ENCODE results near the gene ZNF573.
"Not testable (repeated sequence)": the region's sequence is repeated elsewhere in the genome, so short reads cannot be mapped to it uniquely, and the experiment has no call there.

The ZNF573 gene

GRCh38 chr19:37763488-37763887, 15.9 kb downstream of the ZNF573 start:
- Histone ChIP-seq H3K9me3 (peaks cover 28% of the 10 kb centered on the region; the same call in 1 of the 2 replicates), H3K4me2 (no peak overlapping the region), H3K27me3 (no peaks in the 10 kb centered on the region), H3K4me1 (no peaks in the 10 kb centered on the region), H4K20me1 (no peaks in the 10 kb centered on the region), H3K9ac (no peak overlapping the region), H3K27ac (no peak overlapping the region), H3K36me3 (peaks cover 87% of the 10 kb centered on the region), H3K4me3 (no peak overlapping the region)
- TF ChIP-seq Cebpa-rat (IDR thresholded peaks at IDR 0.05) = no peak

GRCh38 chr19:37757683-37758082, 21.7 kb downstream of the ZNF573 start:
- Histone ChIP-seq H3K9me3 (peaks cover 17% of the 10 kb centered on the region), H3K36me3 (peaks cover 56% of the 10 kb centered on the region)
- not testable (repeated sequence) for H3K4me2 ChIP-seq

GRCh38 chr19:37738371-37738770, 41.0 kb downstream of the ZNF573 start:
- H4K20me1 ChIP-seq = no peaks in the 10 kb centered on the region
- H3K4me3 ChIP-seq = no peak overlapping the region
- no peak overlapping the region for H3K9ac ChIP-seq
- H3K9me3 ChIP-seq = peaks cover 97% of the 10 kb centered on the region
- no peaks in the 10 kb centered on the region for H3K4me1 ChIP-seq
- H3K4me2 ChIP-seq = no peak overlapping the region
- no peak for TF ChIP-seq Cebpa-rat (IDR thresholded peaks at IDR 0.05)
- H3K36me3 ChIP-seq = peaks cover 94% of the 10 kb centered on the region
- H3K27me3 ChIP-seq = no peaks in the 10 kb centered on the region
- no peak overlapping the region for H3K27ac ChIP-seq

More at GRCh38 chr19:37757683-37758082, 21.7 kb downstream of the ZNF573 start:
- H3K4me3 ChIP-seq, H4K20me1 ChIP-seq, H3K4me1 ChIP-seq, H3K27ac ChIP-seq, H3K9ac ChIP-seq, H3K27me3 ChIP-seq: not testable (repeated sequence)

- H3K36me3 ChIP-seq = peaks cover 5% of the 10 kb centered on the region; the same call in 1 of the 2 replicates
- H3K4me3 ChIP-seq = no peak overlapping the region
- TF ChIP-seq Cebpa-rat (IDR thresholded peaks at IDR 0.05) = no peak
- H3K27me3 ChIP-seq = no peaks in the 10 kb centered on the region
- H3K4me2 ChIP-seq = no peak overlapping the region
- no peaks in the 10 kb centered on the region for H3K9me3 ChIP-seq
- no peak overlapping the region for H3K9ac ChIP-seq
- no peaks in the 10 kb centered on the region for H4K20me1 ChIP-seq
- no peak overlapping the region for H3K27ac ChIP-seq
- no peaks in the 10 kb centered on the region for H3K4me1 ChIP-seq
These were observed 54.2 kb downstream of the ZNF573 start for GRCh38 chr19:37725181-37725580.

- Histone ChIP-seq H3K9me3 (peaks cover 18% of the 10 kb centered on the region), H3K4me2 (peak overlapping the region; percentile 90), H3K27me3 (no peaks in the 10 kb centered on the region), H4K20me1 (no peaks in the 10 kb centered on the region), H3K4me3 (peak overlapping the region; percentile 91), H3K9ac (no peak overlapping the region), H3K36me3 (peaks cover 17% of the 10 kb centered on the region), H3K4me1 (peaks cover 11% of the 10 kb centered on the region), H3K27ac (peak overlapping the region; percentile 80; the same call in 1 of the 2 replicates)
- TF ChIP-seq Cebpa-rat (IDR thresholded peaks at IDR 0.05) = no peak
These were observed 59.5 kb downstream of the ZNF573 start for GRCh38 chr19:37719927-37720265.

- H3K27ac ChIP-seq = peak within 1 kb of the TSS; percentile 80
- H3K4me3 ChIP-seq = peak within 1 kb of the TSS; percentile 91
- peaks cover 24% of the 10 kb centered on the region for H3K9me3 ChIP-seq
- H4K20me1 ChIP-seq = no peaks in the 10 kb centered on the region
- peaks cover 11% of the 10 kb centered on the region for H3K4me1 ChIP-seq
- peak within 1 kb of the TSS; percentile 90 for H3K4me2 ChIP-seq
- no peaks in the 10 kb centered on the region for H3K27me3 ChIP-seq
- no peak for TF ChIP-seq Cebpa-rat (IDR thresholded peaks at IDR 0.05)
- H3K9ac ChIP-seq = peak within 1 kb of the TSS; percentile 87
- H3K36me3 ChIP-seq = peaks cover 23% of the 10 kb centered on the region
These were observed 60.1 kb downstream of the ZNF573 start, which contains the start of gene ZNF607 for GRCh38 chr19:37719111-37719926. Gene ZNF607, minus strand, starts transcription at chr19:37719761. Its CDS starts 8,143 bp downstream, at chr19:37711618.

GRCh38 chr19:37718304-37718703, 61.1 kb downstream of the ZNF573 start:
- peak overlapping the region; percentile 91 for H3K4me3 ChIP-seq
- peaks cover 34% of the 10 kb centered on the region for H3K9me3 ChIP-seq
- peaks cover 33% of the 10 kb centered on the region for H3K36me3 ChIP-seq
- H3K27ac ChIP-seq = no peak overlapping the region
- no peaks in the 10 kb centered on the region for H4K20me1 ChIP-seq
- peak overlapping the region; percentile 87 for H3K9ac ChIP-seq
- H3K4me1 ChIP-seq = peaks cover 11% of the 10 kb centered on the region
- no peaks in the 10 kb centered on the region for H3K27me3 ChIP-seq
- TF ChIP-seq Cebpa-rat (IDR thresholded peaks at IDR 0.05) = no peak
- H3K4me2 ChIP-seq = peak overlapping the region; percentile 90

- Histone ChIP-seq H3K9me3 (peaks cover 56% of the 10 kb centered on the region), H3K27ac (no peak overlapping the region), H4K20me1 (no peaks in the 10 kb centered on the region), H3K9ac (no peak overlapping the region), H3K27me3 (no peaks in the 10 kb centered on the region), H3K4me1 (peaks cover 11% of the 10 kb centered on the region), H3K4me3 (no peak overlapping the region), H3K36me3 (peaks cover 54% of the 10 kb centered on the region), H3K4me2 (no peak overlapping the region)
- no peak for TF ChIP-seq Cebpa-rat (IDR thresholded peaks at IDR 0.05)
These were observed 63.2 kb downstream of the ZNF573 start for GRCh38 chr19:37716140-37716539.

- Histone ChIP-seq H3K27ac (no peak overlapping the region), H3K4me3 (no peak overlapping the region), H3K9me3 (peaks cover 67% of the 10 kb centered on the region), H3K27me3 (no peaks in the 10 kb centered on the region), H3K36me3 (peaks cover 93% of the 10 kb centered on the region), H3K9ac (no peak overlapping the region), H4K20me1 (no peaks in the 10 kb centered on the region), H3K4me2 (no peak overlapping the region), H3K4me1 (no peaks in the 10 kb centered on the region)
- no peak for TF ChIP-seq Cebpa-rat (IDR thresholded peaks at IDR 0.05)
These were observed 73.3 kb downstream of the ZNF573 start for GRCh38 chr19:37706052-37706605.

GRCh38 chr19:37699057-37699456, 80.3 kb downstream of the ZNF573 start:
- peaks cover 68% of the 10 kb centered on the region for H3K36me3 ChIP-seq
- no peak overlapping the region for H3K9ac ChIP-seq
- no peak overlapping the region for H3K4me3 ChIP-seq
- H3K4me1 ChIP-seq = no peaks in the 10 kb centered on the region
- H3K27me3 ChIP-seq = no peaks in the 10 kb centered on the region
- H3K27ac ChIP-seq = no peak overlapping the region
- H4K20me1 ChIP-seq = no peaks in the 10 kb centered on the region
- no peak overlapping the region for H3K4me2 ChIP-seq
- peaks cover 56% of the 10 kb centered on the region for H3K9me3 ChIP-seq
- TF ChIP-seq Cebpa-rat (IDR thresholded peaks at IDR 0.05) = no peak

Data from BLaER1 (cell line).